Ovary (tissue), 9 donors: ENCODE results near the gene MACC1. TPM values are rescaled to one million over a fixed set of nuclear protein-coding genes. Genes with fewer than 3 reads are reported as not detected.

Source experiments
- DNase-seq, 5 donors: peaks; one replicate each; pipeline ENCODE4 v3.0.0-alpha.2; 2019 to 2020
- H3K27ac ChIP-seq, 2 donors: fragments of 200-600 bp; one replicate each; pipeline versions ENCODE4 v1.5.1 to v1.8.0; 2019 to 2022
- H3K27me3 ChIP-seq: fragments of 200-600 bp; one replicate; pipeline ENCODE4 v1.8.0; 2022
- H3K36me3 ChIP-seq: fragments of 200-600 bp; sonication (generic); one replicate; pipeline ENCODE4 v1.5.1; 2019
- H3K4me1 ChIP-seq: one replicate; pipeline ENCODE4 v1.8.1; 2013; ENCODE audit warnings: mild to moderate bottlenecking, moderate library complexity; ENCODE audit not compliant: insufficient read depth
- H3K4me3 ChIP-seq: fragments of 200-600 bp; sonication (generic); one replicate; pipeline ENCODE4 v1.5.1; 2017
- H3K9me3 ChIP-seq, 2 donors: fragments of 200-600 bp in 1 of 2; sonication (generic) in 1 of 2; one replicate each; pipeline versions ENCODE4 v1.5.1 to v1.8.1; 2013 to 2019; ENCODE audit warnings: mild to moderate bottlenecking in 1 of 2, moderate library complexity in 1 of 2
- CTCF ChIP-seq, 3 donors: fragments of 450-650 bp in 2 of 3; fragments of 200-600 bp in 1 of 3; IDR thresholded peaks; one replicate each; pipeline versions ENCODE4 v1.5.1 to v1.8.0; 2016 to 2022; ENCODE audit warnings: antibody characterized with exemption in 3 of 3, mild to moderate bottlenecking in 1 of 3
- WGBS, 3 donors: extraction: QIAGEN DNeasy Blood & Tissue Kit in 1 of 3; methylation state at CpG; one replicate each; pipeline versions ENCODE4 v1.1.5 to v1.1.7; 2013 to 2017; 5-methylcytosine and 5-hydroxymethylcytosine counted together
- intact Hi-C, 4 donors: fragments of 100-400 bp; cut with DNase I; formaldehyde crosslinking; loops; one replicate each; pipeline versions ENCODE4 v1.11.0 to v1.15.1; 2022 to 2023
- polyA plus RNA-seq, 2 donors: library from polyadenylated mRNA; stranded (reverse); fragments of 200-250 nt in 1 of 2; fragments of 350-450 nt in 1 of 2; fragmentation: Illumina TruSeq in 1 of 2; extraction: RNeasy Lipid Tissue Mini Kit (QIAGEN cat#74804) in 1 of 2; gene quantifications; one replicate each; pipeline ENCODE4 v1.2.3, GENCODE V29; 2013 to 2014
- total RNA-seq, 7 donors: library from RNA; depleted of rRNA in 2 of 7; stranded (reverse); fragments of >200 nt in 2 of 7; fragmentation: NEBNext Ultra II Directional in 3 of 7; extraction: Animal tissue kit (Norgen Biotek cat#: 25700) in 3 of 7; gene quantifications; one replicate each; pipeline versions ENCODE4 v1.1.0 to v1.2.4, GENCODE V29; 2016 to 2023
- donor health status: DM: no; HTN: no; CAD: no; lungs with moderate emphysema.
- donor health status: DM: no; HTN: no; CAD: no.
- donor health status: Bipolar disorder and iron deficiency.
- donor health status: DM: yes; HTN: yes; CAD: no.
- donor health status: DM: no; HTN: no; CAD: no.
- donor health status: DM: yes; HTN: yes; CAD: no.

The MACC1 gene
- total and polyA plus RNA-seq, 9 donors: 0.05 to 3.5 (median 0.33) TPM; not detected in 2

GRCh38 chr7:20085086-20085485 lies 132.1 kb downstream of the MACC1 start:
- H3K27ac ChIP-seq: no peak overlapping the region
- H3K36me3 ChIP-seq: no peaks in the 10 kb centered on the region
- DNase-seq: no peak
- 11 to 16% (median 14%) methylated on average over 4 of the region's 4 CpGs for WGBS, 3 donors
- H3K9me3 ChIP-seq: no peaks in the 10 kb centered on the region
- H3K4me1 ChIP-seq: peaks cover 1% of the 10 kb centered on the region
- intact Hi-C loops: no loop called here
- peak overlapping the region; percentile 16 for H3K4me3 ChIP-seq
- H3K27me3 ChIP-seq: no peaks in the 10 kb centered on the region
- no peak for TF ChIP-seq CTCF (IDR thresholded peaks at IDR 0.05)

Other genes with a start within 250 kb of the MACC1 start
- gene ITGB8, start 113.5 kb upstream of the MACC1 start, total RNA-seq: 10 to 100 TPM in 5 of 7 donors, 1 to 10 TPM in 2; 6.8 to 45.5 (median 14.1) TPM
- 1 to 10 TPM; 3.7 to 4.4 TPM for gene ITGB8, start 113.5 kb upstream of the MACC1 start, polyA plus RNA-seq